HepG2 (cell line): Measurements from ENCODE around the gene NCF2. TPM values are rescaled to one million over a fixed set of nuclear protein-coding genes. Genes with fewer than 3 reads are reported as not detected.

Source experiments
- ATAC-seq: fragments of 200-7000 bp; cut with Tn5 transposase; 3 replicates; pipeline ENCODE4 v1.9.1; 2020; ENCODE audit warnings: mild to moderate bottlenecking, moderate library complexity
- BruUV-seq: library from RNA; stranded (reverse); fragments of 400-500 nt; replicated peaks from 2 replicates; lab custom pipeline; 2021; lab: Mats Ljungman, UMichigan
- CTCF ChIA-PET: fragments of 300-600 bp; formaldehyde crosslinking; extraction: SDS; loops from one replicate; lab custom pipeline; 2021; ENCODE audit warnings: low total read pairs, inconsistent platforms, low intra/inter-chr PET ratio; lab: Yijun Ruan, JAX
- POLR2A ChIA-PET: fragments of 350-600 bp; sonication (Branson Sonifier 250); formaldehyde crosslinking; loops from one replicate; lab custom pipeline; 2020; ENCODE audit warnings: antibody characterized with exemption, inconsistent platforms; lab: Yijun Ruan, JAX
- DNase-seq: peaks from one replicate; pipeline ENCODE4 v3.0.0-alpha.2; 2015; ENCODE audit warnings: low spot score
- FAIRE-seq: peaks from 3 replicates; lab custom pipeline; 2011; peaks lifted over from hg19 to GRCh38; lab: Jason Lieb, UNC
- H2AFZ ChIP-seq: one replicate; pipeline ENCODE4 v1.6.1; 2011; ENCODE audit warnings: low read length, inconsistent platforms
- H3K27ac ChIP-seq: fragments of 300-600 bp; 3 replicates; pipeline ENCODE4 v1.8.0; 2011; ENCODE audit warnings: mixed run types, mild to moderate bottlenecking, mixed read lengths, low read length, inconsistent platforms; ENCODE audit not compliant: insufficient read depth; ENCODE audit errors: extremely low read length
- H3K27me3 ChIP-seq, 2 experiments: fragments of 200-600 bp in 1 of 2; 2 replicates in 1 of 2; 3 replicates in 1 of 2; pipeline versions ENCODE4 v1.6.0 to v1.8.0; 2011; ENCODE audit warnings: low read length in 2 of 2, mild to moderate bottlenecking in 2 of 2, moderate library complexity in 2 of 2, inconsistent platforms in 1 of 2; ENCODE audit not compliant: insufficient read depth in 2 of 2, control insufficient read depth in 1 of 2
- H3K36me3 ChIP-seq, 2 experiments: fragments of 200-600 bp in 1 of 2; replicated peaks in 1 of 2; 2 replicates in 1 of 2; 3 replicates in 1 of 2; pipeline versions ENCODE4 v1.5.1 to v1.8.0; 2011; ENCODE audit warnings: low read length in 2 of 2, inconsistent platforms in 1 of 2; ENCODE audit not compliant: insufficient read depth in 2 of 2, control insufficient read depth in 1 of 2
- H3K4me1 ChIP-seq: 2 replicates; pipeline ENCODE4 v1.5.1; 2012; ENCODE audit warnings: low read length, inconsistent platforms; ENCODE audit not compliant: insufficient read depth
- H3K4me2 ChIP-seq: 2 replicates; pipeline ENCODE4 v1.6.0; 2011; ENCODE audit warnings: low read depth, low read length, inconsistent platforms
- H3K4me3 ChIP-seq, 3 experiments: fragments of 200-600 bp in 1 of 3; sonication (generic), shearing (Covaris generic) in 1 of 3; replicated peaks in 1 of 3; 2 replicates each; pipeline ENCODE4 v1.5.1; 2011 to 2016; ENCODE audit warnings: low read length in 3 of 3, inconsistent platforms in 2 of 3, low read depth in 2 of 3, mild to moderate bottlenecking in 2 of 3, control low read depth in 1 of 3, mixed read lengths in 1 of 3; ENCODE audit not compliant: insufficient read depth in 1 of 3
- H3K79me2 ChIP-seq: one replicate; pipeline ENCODE4 v1.6.1; 2011; ENCODE audit warnings: low read length, inconsistent platforms; ENCODE audit not compliant: insufficient read depth
- H3K9ac ChIP-seq: 2 replicates; pipeline ENCODE4 v1.6.0; 2011; ENCODE audit warnings: mild to moderate bottlenecking, low read depth, low read length, inconsistent platforms; ENCODE audit not compliant: insufficient read depth
- H3K9me3 ChIP-seq: 2 replicates; pipeline ENCODE4 v1.5.1; 2012; ENCODE audit warnings: mild to moderate bottlenecking, low read length
- H4K20me1 ChIP-seq: 2 replicates; pipeline ENCODE4 v1.6.0; 2011; ENCODE audit warnings: inconsistent platforms, mild to moderate bottlenecking, low read length, moderate library complexity; ENCODE audit not compliant: insufficient read depth
- ESRRA ChIP-seq: sonication (generic); formaldehyde crosslinking; IDR thresholded peaks from 2 replicates; pipeline ENCODE4 v1.5.1; 2020; ENCODE audit warnings: mild to moderate bottlenecking, low read depth, missing genetic modification reagents
- HOXA9 ChIP-seq: sonication (generic); formaldehyde crosslinking; IDR thresholded peaks from 2 replicates; pipeline ENCODE4 v1.8.1; 2022; ENCODE audit warnings: missing genetic modification reagents, mild to moderate bottlenecking, moderate library complexity, borderline replicate concordance
- ISL2 ChIP-seq: sonication (generic); formaldehyde crosslinking; IDR thresholded peaks from 2 replicates; pipeline ENCODE4 v1.5.0; 2020; ENCODE audit warnings: missing genetic modification reagents
- MAFF ChIP-seq: IDR thresholded peaks from 2 replicates; pipeline ENCODE4 v1.6.1; 2011; ENCODE audit warnings: low read depth, low read length, improper control_type of control experiment
- MTF1 ChIP-seq: sonication (generic); formaldehyde crosslinking; IDR thresholded peaks from 2 replicates; pipeline ENCODE4 v1.5.0; 2020; ENCODE audit warnings: missing genetic modification reagents
- RFX5 ChIP-seq: IDR thresholded peaks from 2 replicates; pipeline ENCODE4 v1.6.1; 2011; ENCODE audit warnings: low read depth, low read length, improper control_type of control experiment
- SATB2 ChIP-seq: sonication (generic); formaldehyde crosslinking; IDR thresholded peaks from 2 replicates; pipeline ENCODE4 v1.5.0; 2020; ENCODE audit warnings: missing genetic modification reagents
- SRSF9 ChIP-seq: fragments of 200-400 bp; formaldehyde crosslinking; IDR thresholded peaks from 2 replicates; pipeline ENCODE4 v1.6.1; 2018; ENCODE audit warnings: borderline replicate concordance, mild to moderate bottlenecking, low read depth, low read length; ENCODE audit not compliant: insufficient read depth, poor library complexity, severe bottlenecking
- ZKSCAN5 ChIP-seq: sonication (generic); formaldehyde crosslinking; IDR thresholded peaks from 2 replicates; pipeline ENCODE4 v1.5.1; 2020; ENCODE audit warnings: mild to moderate bottlenecking, missing genetic modification reagents
- ZNF335 ChIP-seq: sonication (generic); formaldehyde crosslinking; IDR thresholded peaks from 2 replicates; pipeline ENCODE4 v1.4.0; 2020; ENCODE audit warnings: missing genetic modification reagents
- ZNF484 ChIP-seq: sonication (generic); formaldehyde crosslinking; IDR thresholded peaks from 2 replicates; pipeline ENCODE4 v1.5.1; 2020; ENCODE audit warnings: mild to moderate bottlenecking, low read depth, missing genetic modification reagents, borderline replicate concordance
- ZNF550 ChIP-seq: sonication (generic); formaldehyde crosslinking; IDR thresholded peaks from 2 replicates; pipeline ENCODE4 v1.4.0; 2020; ENCODE audit warnings: mild to moderate bottlenecking, missing genetic modification reagents, borderline replicate concordance
- ZNF737 ChIP-seq: sonication (generic); formaldehyde crosslinking; IDR thresholded peaks from 2 replicates; pipeline ENCODE4 v1.5.0; 2020; ENCODE audit warnings: missing genetic modification reagents, mild to moderate bottlenecking, borderline replicate concordance
- ZSCAN25 ChIP-seq: sonication (generic); formaldehyde crosslinking; IDR thresholded peaks from 2 replicates; pipeline ENCODE4 v1.8.0; 2022; ENCODE audit warnings: mild to moderate bottlenecking, missing genetic modification reagents
- WGBS: methylation state at CpG from one replicate; pipeline ENCODE4 v1.1.6; 2017; ENCODE audit warnings: low lambda C conversion rate; 5-methylcytosine and 5-hydroxymethylcytosine counted together
- in situ Hi-C: cut with HindIII; loops from 2 replicates; pipeline ENCODE4 v1.10.0; 2017; ENCODE audit warnings: low pct_unique_long_range_greater_than_20kb; ENCODE audit not compliant: extremely low pct_ligation_motif_present
- intact Hi-C: fragments of 100-400 bp; cut with micrococcal nuclease; formaldehyde crosslinking; loops from one replicate; pipeline ENCODE4 v1.10.0; 2022; ENCODE audit not compliant: unreplicated experiment
- polyA plus RNA-seq, 8 experiments: library from polyadenylated mRNA; depleted of rRNA in 3 of 8; stranded (reverse) in 7 of 8; unstranded in 1 of 8; fragments of >200 nt; fragmentation: Illumina TruSeq in 4 of 8; extraction: Trizol in 4 of 8; gene quantifications; 2 replicates each; pipeline versions ENCODE4 v1.2.1 to v1.2.3, GENCODE V29; 2011 to 2016; ENCODE audit warnings: low read depth in 4 of 8, missing spikeins in 1 of 8, mixed read lengths in 1 of 8; ENCODE audit not compliant: insufficient read depth in 1 of 8
- total RNA-seq, 5 experiments: library from RNA; depleted of rRNA; stranded (reverse); fragments of >200 nt; fragmentation: Illumina TruSeq; extraction: Trizol; gene quantifications; 2 replicates each; pipeline ENCODE4 v1.2.3, GENCODE V29; 2016; ENCODE audit warnings: low read depth in 1 of 5
- TF ChIP-seq, protein P1 (sequence below): sonication (generic); formaldehyde crosslinking; IDR thresholded peaks from 2 replicates; pipeline ENCODE4 v1.4.0; 2020; ENCODE audit warnings: missing genetic modification reagents, borderline replicate concordance
- TF ChIP-seq, protein P2 (sequence below): sonication (generic); formaldehyde crosslinking; IDR thresholded peaks from 2 replicates; pipeline ENCODE4 v1.4.0; 2020; ENCODE audit warnings: missing genetic modification reagents; ENCODE audit errors: not compliant biosample characterization
- TF ChIP-seq, protein P3 (sequence below): sonication (generic); formaldehyde crosslinking; IDR thresholded peaks from 2 replicates; pipeline ENCODE4 v1.5.0; 2020; ENCODE audit warnings: missing genetic modification reagents
- TF ChIP-seq, protein P4 (sequence below): sonication (generic); formaldehyde crosslinking; IDR thresholded peaks from 2 replicates; pipeline ENCODE4 v1.5.1; 2020; ENCODE audit warnings: missing genetic modification reagents, mild to moderate bottlenecking, borderline replicate concordance

The NCF2 gene
- total and polyA plus RNA-seq, 2 of the 13 experiments (the other 11 are each of a cell fraction or from before 2014, with no cell fraction given) = 0.18 to 0.46 TPM

DNA sequence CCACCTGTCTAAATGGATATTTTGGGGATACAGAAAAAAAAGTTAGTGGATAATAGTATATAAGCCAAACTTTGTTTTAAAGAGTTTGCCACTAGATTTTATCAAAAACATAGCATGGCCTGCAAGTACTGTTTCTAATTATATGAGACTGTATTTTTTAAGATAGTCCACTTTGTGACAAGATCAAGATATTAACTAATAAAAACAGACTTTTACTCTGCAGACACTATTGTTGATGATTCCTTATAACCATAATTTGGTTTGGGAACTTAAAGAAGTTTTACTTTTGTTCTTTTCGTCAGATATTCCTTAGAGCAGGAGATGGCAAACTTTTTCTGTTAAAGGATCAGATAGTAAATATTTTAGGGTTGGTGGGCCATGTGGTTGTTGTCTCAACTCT, 81.6 kb downstream of the NCF2 start (continued):
- TF ChIP-seq ZNF484 (CRISPR knock-in tag) (no peak), RFX5 (no peak), SRSF9 (no peak)

DNA sequence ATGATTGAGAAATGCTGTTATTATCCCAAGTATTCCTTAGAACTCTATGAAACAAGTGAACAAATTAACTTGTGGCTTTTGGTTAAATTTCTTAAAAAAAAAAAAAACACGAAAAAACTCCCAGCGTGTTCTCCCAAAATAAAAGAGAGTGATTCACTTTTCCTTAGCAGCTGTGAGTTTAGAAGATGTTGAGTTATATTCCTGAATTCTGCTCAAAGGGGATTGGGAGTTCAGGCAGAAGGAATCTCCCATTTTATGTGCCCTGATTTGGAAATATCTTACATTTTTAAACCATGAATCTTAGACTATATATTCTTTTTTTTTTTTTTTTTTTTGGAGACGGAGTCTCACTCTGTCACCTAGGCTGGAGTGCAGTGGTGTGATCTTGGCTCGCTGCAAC, 83.7 kb downstream of the NCF2 start:
- intact Hi-C loops (no loop called here), in situ Hi-C loops (no loop called here)
- Histone ChIP-seq H3K27me3 (no peaks in the 10 kb centered on the region), H3K36me3 (no peaks in the 10 kb centered on the region), H2AFZ (no peak overlapping the region), H3K79me2 (peaks cover 48% of the 10 kb centered on the region), H3K9ac (no peak overlapping the region), H4K20me1 (no peaks in the 10 kb centered on the region; the same call in 1 of the 2 replicates), H3K9me3 (no peaks in the 10 kb centered on the region), H3K4me2 (no peak overlapping the region), H3K4me3 (no peak overlapping the region), H3K27ac (no peak overlapping the region), H3K4me1 (no peaks in the 10 kb centered on the region)
- FAIRE-seq (no peak), ATAC-seq (no peak), DNase-seq (no peak)
- BruUV-seq = no TSS peak
- POLR2A ChIA-PET = no interaction called here
- WGBS = 93% methylated on average over 4 of the region's 4 CpGs
- CTCF ChIA-PET = no interaction called here
- TF ChIP-seq ZNF335 (CRISPR knock-in tag) = no peak
- no peak for TF ChIP-seq ZNF550 (CRISPR knock-in tag)
- no peak for TF ChIP-seq ZKSCAN5 (CRISPR knock-in tag)
- TF ChIP-seq ESRRA (CRISPR knock-in tag) = no peak
- TF ChIP-seq MAFF = no peak
- TF ChIP-seq HOXA9 (CRISPR knock-in tag) = no peak
- TF ChIP-seq, protein P1, sequence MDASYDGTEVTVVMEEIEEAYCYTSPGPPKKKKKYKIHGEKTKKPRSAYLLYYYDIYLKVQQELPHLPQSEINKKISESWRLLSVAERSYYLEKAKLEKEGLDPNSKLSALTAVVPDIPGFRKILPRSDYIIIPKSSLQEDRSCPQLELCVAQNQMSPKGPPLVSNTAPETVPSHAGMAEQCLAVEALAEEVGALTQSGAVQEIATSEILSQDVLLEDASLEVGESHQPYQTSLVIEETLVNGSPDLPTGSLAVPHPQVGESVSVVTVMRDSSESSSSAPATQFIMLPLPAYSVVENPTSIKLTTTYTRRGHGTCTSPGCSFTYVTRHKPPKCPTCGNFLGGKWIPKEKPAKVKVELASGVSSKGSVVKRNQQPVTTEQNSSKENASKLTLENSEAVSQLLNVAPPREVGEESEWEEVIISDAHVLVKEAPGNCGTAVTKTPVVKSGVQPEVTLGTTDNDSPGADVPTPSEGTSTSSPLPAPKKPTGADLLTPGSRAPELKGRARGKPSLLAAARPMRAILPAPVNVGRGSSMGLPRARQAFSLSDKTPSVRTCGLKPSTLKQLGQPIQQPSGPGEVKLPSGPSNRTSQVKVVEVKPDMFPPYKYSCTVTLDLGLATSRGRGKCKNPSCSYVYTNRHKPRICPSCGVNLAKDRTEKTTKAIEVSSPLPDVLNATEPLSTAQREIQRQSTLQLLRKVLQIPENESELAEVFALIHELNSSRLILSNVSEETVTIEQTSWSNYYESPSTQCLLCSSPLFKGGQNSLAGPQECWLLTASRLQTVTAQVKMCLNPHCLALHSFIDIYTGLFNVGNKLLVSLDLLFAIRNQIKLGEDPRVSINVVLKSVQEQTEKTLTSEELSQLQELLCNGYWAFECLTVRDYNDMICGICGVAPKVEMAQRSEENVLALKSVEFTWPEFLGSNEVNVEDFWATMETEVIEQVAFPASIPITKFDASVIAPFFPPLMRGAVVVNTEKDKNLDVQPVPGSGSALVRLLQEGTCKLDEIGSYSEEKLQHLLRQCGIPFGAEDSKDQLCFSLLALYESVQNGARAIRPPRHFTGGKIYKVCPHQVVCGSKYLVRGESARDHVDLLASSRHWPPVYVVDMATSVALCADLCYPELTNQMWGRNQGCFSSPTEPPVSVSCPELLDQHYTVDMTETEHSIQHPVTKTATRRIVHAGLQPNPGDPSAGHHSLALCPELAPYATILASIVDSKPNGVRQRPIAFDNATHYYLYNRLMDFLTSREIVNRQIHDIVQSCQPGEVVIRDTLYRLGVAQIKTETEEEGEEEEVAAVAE = no peak
- TF ChIP-seq, protein P2, sequence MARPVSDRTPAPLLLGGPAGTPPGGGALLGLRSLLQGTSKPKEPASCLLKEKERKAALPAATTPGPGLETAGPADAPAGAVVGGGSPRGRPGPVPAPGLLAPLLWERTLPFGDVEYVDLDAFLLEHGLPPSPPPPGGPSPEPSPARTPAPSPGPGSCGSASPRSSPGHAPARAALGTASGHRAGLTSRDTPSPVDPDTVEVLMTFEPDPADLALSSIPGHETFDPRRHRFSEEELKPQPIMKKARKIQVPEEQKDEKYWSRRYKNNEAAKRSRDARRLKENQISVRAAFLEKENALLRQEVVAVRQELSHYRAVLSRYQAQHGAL (CRISPR knock-in tag) = no peak
- no peak for TF ChIP-seq ISL2 (CRISPR knock-in tag)
- TF ChIP-seq ZSCAN25 (CRISPR knock-in tag) = no peak
- no peak for TF ChIP-seq MTF1
- TF ChIP-seq, protein P3, sequence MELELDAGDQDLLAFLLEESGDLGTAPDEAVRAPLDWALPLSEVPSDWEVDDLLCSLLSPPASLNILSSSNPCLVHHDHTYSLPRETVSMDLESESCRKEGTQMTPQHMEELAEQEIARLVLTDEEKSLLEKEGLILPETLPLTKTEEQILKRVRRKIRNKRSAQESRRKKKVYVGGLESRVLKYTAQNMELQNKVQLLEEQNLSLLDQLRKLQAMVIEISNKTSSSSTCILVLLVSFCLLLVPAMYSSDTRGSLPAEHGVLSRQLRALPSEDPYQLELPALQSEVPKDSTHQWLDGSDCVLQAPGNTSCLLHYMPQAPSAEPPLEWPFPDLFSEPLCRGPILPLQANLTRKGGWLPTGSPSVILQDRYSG = no peak
- TF ChIP-seq, protein P4, sequence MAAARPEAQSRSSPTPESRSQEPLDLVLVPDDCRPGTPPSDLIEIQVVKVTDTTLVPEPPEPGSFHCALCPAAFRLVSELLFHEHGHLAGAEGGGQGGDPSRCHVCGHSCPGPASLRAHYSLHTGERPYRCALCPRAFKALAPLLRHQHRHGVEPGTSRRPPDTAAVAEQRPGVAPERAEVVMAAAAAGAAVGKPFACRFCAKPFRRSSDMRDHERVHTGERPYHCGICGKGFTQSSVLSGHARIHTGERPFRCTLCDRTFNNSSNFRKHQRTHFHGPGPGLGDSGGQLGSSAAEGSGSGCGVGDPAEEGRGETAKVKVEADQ = no peak
- no peak for TF ChIP-seq ZNF737
- TF ChIP-seq SATB2 (CRISPR knock-in tag) = no peak
